Measurements from ENCODE around the gene ZNF512.

The ZNF512 gene

DNA sequence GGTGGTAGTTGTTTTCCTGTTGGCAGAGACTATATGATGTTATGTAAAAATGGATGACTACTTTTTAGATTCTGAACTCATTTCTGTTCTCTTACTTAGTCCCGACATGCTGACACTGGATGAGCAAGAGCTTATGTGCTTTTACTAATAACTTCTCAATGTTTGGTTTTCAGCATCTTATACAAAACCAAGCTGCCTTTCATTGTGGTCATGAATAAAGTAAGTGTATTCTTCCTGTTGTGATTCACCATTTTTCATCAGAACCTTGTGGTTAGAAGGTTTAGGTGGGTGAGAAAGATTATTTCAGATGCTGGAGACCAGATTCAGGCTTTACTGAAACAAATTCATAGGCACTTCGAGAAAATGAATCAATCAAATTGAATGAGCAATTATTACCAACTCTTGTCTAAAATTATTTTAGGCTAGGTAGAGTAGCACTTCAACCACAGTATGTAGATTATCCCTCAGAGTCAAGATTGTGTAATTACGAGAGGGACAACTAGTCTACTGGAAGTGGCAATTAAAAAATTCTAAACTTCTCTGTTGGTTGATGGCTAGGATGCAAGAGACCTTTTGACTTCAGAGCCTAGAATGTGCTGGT, 55.3 kb downstream of the ZNF512 start:
- DNase-seq (ENCODE audit: low read depth), result no peak

DNA sequence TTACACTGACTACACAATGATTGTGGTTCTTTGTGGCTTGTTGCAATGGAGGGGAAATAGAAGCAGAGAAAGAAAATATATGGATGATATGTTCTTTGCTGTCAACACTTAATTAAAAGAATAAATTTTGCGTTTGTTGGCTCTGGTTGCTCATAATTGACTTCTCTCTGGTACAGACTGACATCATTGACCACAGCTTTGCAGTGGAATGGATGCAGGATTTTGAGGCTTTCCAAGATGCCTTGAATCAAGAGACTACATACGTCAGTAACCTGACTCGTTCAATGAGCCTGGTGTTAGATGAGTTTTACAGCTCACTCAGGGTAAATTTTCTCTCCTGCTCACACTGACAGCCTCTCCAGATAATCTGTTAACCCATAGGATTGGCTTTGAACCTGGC, 55.9 kb downstream of the ZNF512 start:
- DNase-seq (ENCODE audit: low read depth), result no peak

DNA sequence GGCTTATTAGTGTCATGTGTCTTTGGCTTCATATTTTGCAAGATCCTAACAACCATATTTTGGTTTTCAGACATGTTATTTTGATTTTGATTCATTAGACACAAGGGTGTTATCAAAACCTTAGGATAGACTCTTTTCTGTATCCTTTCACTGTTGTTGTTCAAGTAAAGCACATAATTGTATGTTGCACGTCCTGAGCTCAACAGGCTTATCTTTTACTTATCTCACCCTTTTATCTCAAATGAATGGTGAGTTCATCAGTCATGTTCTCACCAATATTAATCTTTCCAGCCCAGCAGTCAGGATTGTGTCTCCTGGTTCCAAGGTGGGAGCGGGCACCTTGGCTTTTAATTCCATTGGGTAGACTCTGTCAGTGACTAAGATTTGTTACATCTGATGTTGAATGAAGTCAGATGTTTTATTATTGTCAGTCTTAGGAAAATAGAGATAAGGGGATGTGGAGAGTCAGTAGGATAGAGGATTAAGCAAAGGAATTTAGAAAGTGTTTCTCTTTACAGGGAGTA, 57.9 kb downstream of the ZNF512 start:
- DNase-seq (ENCODE audit: low read depth), result no peak

DNA sequence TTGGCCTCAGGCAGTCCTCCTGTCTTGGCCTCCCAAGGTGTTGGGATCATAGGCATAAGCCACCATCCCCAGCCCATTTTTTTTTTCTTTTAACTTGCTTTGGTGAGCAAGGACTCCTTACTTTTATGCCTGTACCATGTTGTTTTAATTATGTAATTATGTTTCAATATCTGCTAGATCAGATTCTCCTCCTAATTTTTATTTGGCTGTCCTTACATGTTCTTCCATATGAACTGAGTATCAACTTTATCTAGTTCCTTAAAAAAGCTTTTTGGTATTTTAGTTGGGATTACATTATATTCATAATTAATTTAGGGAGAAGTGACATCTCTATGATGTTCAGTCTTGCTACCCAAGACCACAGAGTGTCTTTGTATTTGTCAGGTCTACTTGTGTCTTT, 62.4 kb downstream of the ZNF512 start:
- no peak for DNase-seq (ENCODE audit: low read depth)

DNA sequence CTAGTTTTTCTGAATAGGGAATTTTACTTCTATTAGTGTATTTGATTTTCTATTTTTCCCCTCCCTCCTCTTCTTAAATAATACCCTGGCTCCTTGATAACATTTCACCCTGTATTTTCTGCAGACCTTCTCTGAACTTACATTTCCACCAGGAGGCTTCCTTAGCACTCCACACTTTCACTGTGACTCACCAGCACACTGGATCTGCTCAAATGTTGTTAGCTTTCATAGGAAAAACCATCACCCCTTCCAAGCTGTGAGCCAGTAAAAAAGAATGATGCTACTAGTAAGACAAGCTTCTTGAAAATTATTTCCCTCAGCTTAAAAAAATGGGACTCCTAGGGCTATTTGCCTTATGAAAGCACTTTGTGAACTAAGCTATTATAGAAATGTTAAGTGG, 64.4 kb downstream of the ZNF512 start:
- no peak for DNase-seq (ENCODE audit: low read depth)

DNA sequence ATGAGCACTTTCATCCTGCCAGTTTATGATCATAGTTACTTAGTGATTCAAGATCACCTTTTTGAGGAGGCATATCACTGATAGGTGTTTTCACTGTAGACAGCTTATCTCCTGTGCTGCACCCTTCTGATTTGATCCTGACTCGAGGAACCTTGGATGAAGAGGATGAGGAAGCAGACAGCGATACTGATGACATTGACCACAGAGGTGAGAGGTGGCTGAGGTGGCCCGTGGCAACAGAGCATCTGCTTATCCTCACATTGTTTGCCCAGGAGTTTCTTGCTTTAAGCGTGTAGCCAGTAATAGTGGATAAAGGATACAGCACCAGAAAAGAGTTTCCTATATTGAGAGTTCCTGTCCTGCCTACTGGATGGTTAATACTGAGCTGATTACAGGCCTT, 64.9 kb downstream of the ZNF512 start:
- DNase-seq (ENCODE audit: low read depth), result no peak

DNA sequence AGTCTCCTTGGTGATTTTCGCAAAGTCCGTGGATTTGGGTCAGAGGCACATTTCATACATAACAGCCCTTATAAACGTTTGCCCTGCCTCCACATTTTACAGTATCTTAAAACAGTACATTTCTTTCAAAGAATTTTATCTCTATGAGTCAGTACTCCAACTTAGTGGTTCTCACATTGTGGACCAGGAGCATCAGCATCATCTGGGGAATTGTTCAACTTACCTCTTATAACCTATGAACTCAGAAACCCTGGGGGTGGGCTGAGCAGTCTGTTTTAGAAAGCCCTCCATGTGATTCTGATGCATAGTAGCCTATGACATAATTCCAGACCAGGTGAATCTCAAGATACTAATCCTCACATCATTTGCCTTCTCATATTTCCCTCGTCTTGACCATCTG, 68.2 kb downstream of the ZNF512 start:
- DNase-seq (ENCODE audit: low read depth), result no peak

DNA sequence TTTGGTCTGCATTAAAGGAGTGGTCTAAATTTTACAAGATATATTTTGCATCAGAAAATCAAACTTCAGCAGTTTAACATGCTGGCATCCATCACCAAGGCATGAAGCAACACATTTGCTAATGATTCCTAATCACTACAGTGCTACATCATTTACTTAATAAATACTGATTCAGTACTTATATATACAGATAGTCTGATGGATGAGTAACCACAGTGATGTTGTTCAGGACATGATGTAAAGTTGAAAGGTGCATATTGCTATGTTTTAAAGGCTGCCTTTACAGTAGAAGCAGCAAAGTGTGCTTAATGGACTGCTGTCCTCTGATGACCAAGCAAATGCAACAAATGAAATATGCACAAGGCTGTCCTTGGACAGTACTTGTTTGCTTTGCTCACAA, 69.5 kb downstream of the ZNF512 start:
- no peak for DNase-seq (ENCODE audit: low read depth)

DNA sequence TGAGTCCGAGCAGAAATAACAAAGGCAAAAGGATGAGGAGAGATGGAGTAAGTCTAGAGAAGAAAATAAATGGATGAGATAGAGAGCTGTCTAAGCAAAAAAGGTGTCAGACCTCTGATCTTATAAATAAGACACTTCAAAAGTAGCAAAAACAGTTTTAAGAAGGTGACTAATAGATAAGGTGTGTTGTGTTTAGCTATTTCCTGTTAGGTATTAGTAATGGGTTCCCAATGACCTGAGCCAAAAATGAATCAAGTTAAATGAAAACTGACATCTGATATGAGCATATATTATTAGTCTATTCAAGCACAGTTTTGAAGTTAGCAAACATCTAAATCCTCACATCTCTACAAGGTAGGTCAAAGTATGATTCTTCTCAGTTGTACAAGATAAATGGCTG, 69.9 kb downstream of the ZNF512 start:
- no peak for DNase-seq (ENCODE audit: low read depth)

DNA sequence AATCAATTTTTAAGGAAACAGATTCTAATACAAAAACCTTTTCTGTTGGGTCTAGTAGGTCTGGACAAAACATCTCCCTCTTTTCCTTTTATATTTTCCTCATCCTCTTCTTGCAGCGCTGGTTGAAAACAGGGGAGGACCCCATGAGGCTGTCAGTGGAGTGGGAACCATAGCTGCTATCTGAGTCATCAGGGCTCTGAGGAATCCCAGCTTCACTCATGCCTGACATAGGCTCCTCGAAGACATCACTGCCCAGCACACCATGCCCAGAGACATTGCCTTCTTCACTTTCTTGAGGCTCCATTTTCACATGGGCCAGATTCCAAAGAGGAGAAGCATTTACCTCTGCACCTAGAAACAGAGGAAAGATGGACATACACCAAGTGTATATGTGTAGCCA, 70.6 kb downstream of the ZNF512 start:
- DNase-seq (ENCODE audit: low read depth), result no peak

DNA sequence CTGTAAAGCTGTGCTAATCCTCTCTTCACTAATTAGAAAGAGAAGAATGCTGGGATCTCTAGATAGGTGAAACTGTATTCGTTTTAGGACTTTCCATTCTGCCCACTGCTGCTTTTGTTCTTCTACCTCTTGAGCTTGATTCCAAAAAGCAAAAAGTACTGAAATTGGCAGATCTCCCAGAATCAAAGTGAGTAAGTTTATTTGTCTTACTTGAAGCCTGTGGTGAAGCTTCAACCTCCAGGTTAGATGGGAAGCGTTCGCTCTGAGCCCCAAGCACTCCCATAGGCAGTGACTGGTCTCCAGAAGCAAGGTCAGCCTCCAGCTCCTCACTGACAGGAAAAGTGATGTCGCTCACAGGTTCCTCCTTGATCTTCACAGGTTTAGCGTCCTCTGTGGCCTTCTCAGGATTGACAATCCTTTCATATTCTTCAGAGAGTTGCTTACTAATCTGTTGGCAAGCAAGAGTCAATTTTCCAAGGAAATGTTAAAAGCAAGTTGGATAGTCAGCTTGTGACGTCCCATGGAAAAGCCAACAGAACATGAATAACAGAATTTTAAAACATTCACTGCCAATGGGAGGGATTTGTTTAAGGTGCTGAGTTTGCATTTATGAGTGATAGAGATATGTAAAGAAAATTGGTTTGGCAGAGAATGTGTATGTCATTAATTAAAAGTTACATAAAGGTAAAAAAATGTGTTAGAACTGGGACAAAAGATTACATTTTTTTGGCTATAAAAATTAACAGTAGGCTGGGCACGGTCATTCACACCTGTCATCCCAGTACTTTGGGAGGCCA, 72.5 kb downstream of the ZNF512 start:
- DNase-seq (ENCODE audit: low read depth), result no peak

DNA sequence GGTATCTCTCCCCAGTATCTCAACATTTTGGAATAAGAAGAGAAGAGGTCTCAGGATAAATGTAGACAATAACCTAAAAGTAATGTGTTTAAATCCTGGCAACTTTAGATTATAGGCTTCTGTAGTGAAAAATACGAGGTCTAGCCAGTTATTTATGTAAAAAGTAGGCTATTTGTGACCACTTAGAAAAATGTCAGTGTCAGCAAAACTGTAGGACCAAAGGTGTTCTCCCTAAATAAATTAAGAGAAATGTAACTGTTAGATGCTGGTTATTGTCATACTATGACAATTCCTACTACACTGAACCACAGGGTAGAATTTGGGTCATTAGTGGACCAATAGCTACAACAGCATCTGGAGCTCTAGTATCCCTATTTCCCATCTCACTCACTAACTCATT, 78.5 kb downstream of the ZNF512 start:
- DNase-seq (ENCODE audit: low read depth), result no peak

DNA sequence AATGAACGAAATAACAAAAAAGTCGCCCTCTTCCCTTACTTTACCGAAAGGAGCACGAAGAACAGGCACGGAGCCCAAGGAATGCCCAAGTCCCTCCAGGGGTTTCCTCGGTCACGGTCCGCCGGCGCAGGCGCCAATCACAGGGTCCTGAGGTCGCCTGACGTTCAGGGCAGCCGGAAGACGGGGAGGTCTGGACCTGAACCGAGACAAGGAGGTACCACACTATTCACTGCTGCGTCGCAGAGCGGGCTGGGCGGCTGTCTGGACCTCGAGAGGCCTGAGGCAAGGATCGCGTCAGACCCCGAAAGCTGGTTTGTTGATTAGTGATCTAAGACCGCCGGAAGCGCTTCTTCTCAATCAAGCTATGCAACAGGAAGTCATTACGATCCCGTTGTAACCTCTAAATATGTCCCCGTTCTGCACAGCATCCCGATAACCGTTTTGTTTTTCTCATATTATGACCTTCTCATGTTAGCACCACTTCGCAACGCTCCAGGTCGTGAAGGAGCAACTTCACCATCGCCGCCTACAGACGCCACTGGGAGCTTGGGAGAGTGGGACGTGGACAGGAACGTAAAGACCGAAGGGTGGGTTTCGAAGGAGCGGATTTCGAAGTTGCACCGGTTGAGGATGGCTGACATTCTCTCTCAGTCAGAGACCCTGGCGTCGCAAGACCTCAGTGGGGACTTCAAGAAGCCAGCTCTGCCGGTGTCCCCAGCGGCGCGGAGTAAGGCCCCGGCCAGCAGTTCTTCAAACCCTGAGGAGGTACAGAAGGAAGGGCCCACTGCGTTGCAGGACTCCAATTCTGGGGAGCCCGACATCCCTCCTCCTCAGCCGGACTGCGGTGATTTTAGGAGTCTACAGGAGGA, 80.7 kb downstream of the ZNF512 start, which contains the start of the genes SLC4A1AP and SUPT7L:
TSS of gene SLC4A1AP (plus strand) at position 605 of the 869 bp plus-strand sequence. CDS start at position 631, 26 bp downstream.
TSS of gene SUPT7L (minus strand) at position 330 of the 869 bp plus-strand sequence. CDS start 1,422 bp downstream, outside the sequence.
- DNase-seq (ENCODE audit: low read depth), result peak; percentile 60

DNA sequence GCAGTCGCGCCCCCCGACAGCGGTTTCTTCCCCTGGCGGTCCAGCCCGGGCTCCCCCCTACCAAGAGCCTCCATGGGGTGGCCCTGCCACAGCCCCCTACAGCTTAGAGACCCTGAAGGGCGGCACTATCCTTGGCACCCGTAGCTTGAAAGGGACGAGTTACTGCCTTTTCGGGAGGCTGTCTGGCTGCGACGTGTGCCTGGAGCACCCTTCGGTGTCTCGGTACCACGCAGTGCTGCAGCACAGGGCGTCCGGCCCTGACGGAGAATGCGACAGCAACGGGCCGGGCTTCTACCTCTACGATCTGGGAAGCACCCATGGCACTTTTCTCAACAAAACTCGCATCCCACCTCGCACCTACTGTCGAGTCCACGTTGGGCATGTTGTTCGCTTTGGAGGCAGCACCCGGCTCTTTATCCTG, 81.3 kb downstream of the ZNF512 start:
- no peak for DNase-seq (ENCODE audit: low read depth)

DNA sequence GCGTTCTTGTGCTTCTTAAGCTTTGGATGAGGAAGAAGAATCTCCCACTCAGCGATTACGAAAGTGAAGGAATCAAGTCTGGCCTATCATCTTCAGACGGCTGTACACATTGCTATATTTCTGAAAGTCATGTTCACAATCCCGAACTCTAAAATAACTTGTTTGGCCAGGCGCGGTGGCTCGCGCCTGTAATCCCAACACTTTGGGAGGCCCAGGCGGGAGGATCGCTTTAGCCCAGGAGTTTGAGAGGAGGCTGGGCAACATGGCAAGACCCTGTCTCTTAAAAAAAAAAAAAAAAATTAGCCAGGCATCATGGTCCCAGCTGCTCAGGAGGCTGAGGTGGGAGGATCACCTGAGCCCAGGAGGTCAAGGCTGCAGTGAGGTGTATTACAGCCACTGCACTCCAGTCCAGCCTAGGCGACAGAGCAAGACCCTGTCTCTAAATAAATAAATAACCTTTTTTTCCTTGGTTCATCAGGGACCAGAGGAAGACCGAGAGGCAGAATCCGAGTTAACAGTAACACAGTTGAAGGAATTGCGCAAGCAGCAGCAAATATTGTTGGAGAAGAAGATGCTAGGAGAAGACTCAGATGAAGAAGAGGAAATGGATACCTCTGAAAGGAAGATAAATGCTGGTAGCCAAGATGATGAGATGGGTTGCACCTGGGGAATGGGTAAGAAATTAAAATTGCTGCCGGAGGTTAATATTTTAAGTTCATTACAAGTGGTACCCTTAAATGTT, 82.0 kb downstream of the ZNF512 start:
- DNase-seq (ENCODE audit: low read depth), result no peak

DNA sequence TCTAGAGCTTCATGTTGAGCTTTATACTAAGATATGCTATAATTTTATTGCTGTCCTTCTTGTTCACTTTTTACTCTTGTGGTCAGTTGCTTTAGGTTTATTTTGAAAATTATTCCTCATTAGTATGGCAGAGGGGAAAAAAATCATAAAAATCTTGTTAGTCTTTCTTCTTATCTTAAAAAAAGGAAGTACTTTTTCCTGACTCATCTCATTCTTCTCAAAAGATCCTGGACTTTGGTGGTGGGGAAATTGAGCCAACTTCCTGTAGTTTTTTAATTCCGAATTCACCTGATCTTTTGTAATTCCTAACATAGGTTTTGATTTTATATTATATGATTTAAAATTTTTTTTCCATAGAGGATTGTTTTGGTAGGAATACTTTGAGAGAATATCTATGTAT, 84.6 kb downstream of the ZNF512 start:
- no peak for DNase-seq (ENCODE audit: low read depth)

DNA sequence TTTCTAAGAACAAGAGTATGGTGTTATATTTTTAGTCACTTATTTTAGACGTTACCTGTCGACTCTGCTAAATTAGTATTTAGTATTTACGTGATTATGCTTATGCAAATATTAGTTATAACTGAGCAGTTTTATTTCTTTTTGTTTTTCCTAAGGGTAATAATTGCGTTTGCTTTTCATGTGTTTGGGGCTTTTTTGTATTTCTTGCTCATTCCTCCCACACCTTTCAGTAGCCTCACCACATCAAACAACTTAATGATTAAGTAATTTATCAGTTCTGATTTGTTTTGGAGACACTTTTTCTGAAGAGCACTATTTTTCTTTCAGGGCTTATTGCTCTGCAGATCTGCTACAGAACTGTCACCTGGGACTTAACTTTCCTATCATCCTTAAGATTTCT, 88.4 kb downstream of the ZNF512 start:
- no peak for DNase-seq (ENCODE audit: low read depth)

All from activated gamma-delta T cell treated with anti-CD3 and anti-CD28 coated beads, Interleukin-2, amount 50 U/mL, for 16 hours (primary cell).